HG03432 (cell line): ENCODE results near the gene TPSB2.
"Not testable (repeated sequence)": the region's sequence is repeated elsewhere in the genome, so short reads cannot be mapped to it uniquely, and the experiment has no call there.

Experiments
- ATAC-seq: cut with Tn5 transposase; IDR thresholded peaks from one replicate; pipeline ENCODE4 v1.9.1; 2021; ENCODE audit warnings: mild to moderate bottlenecking, moderate library complexity; ENCODE audit not compliant: unreplicated experiment

Gene TPSB2

GRCh38 chr16:1230084-1230470 is at the start of gene TPSB2:
Gene TPSB2, minus strand, starts transcription at chr16:1230184. Its CDS starts 233 bp downstream, at chr16:1229951.
- ATAC-seq, result not testable (repeated sequence)

GRCh38 chr16:1279081-1279944 is 49.3 kb upstream of the TPSB2 start:
- ATAC-seq, result no peak

- no peak for ATAC-seq
Measured at GRCh38 chr16:1278477-1278876, 48.5 kb upstream of the TPSB2 start.

- no peak for ATAC-seq
Measured at GRCh38 chr16:1277617-1278282, 47.8 kb upstream of the TPSB2 start.

GRCh38 chr16:1277151-1277598 is 47.2 kb upstream of the TPSB2 start:
- no peak for ATAC-seq

- no peak for ATAC-seq
Measured at GRCh38 chr16:1276580-1276878, 46.5 kb upstream of the TPSB2 start.

GRCh38 chr16:1275791-1276579 is 46.0 kb upstream of the TPSB2 start:
- no peak for ATAC-seq

GRCh38 chr16:1274767-1275166 is 44.8 kb upstream of the TPSB2 start:
- ATAC-seq, result no peak

- ATAC-seq, result no peak
Measured at GRCh38 chr16:1273816-1274215, 43.8 kb upstream of the TPSB2 start.

- no peak for ATAC-seq
Measured at GRCh38 chr16:1272453-1273198, 42.6 kb upstream of the TPSB2 start.

GRCh38 chr16:1271724-1272413 is 41.9 kb upstream of the TPSB2 start:
- ATAC-seq, result not testable (repeated sequence)

GRCh38 chr16:1271380-1271723 is 41.4 kb upstream of the TPSB2 start:
- no peak for ATAC-seq

GRCh38 chr16:1269418-1269817 is 39.4 kb upstream of the TPSB2 start:
- not testable (repeated sequence) for ATAC-seq

- ATAC-seq, result no peak
Measured at GRCh38 chr16:1265826-1266225, 35.8 kb upstream of the TPSB2 start.

GRCh38 chr16:1265090-1265630 is 35.2 kb upstream of the TPSB2 start:
- no peak for ATAC-seq

GRCh38 chr16:1264345-1265089 is 34.5 kb upstream of the TPSB2 start:
- no peak for ATAC-seq

GRCh38 chr16:1263591-1264344 is 33.8 kb upstream of the TPSB2 start:
- no peak for ATAC-seq

GRCh38 chr16:1262846-1263221 is 32.9 kb upstream of the TPSB2 start:
- ATAC-seq, result no peak
